WTC11 (cell line): ENCODE data around the gene VWA2. TPM values are rescaled to one million over a fixed set of nuclear protein-coding genes. Genes with fewer than 3 reads are reported as not detected.

Source experiments
- ATAC-seq: fragments of 200-7000 bp; cut with Tn5 transposase; 2 replicates; pipeline ENCODE4 v1.10.0; 2021; ENCODE audit warnings: mild to moderate bottlenecking, moderate library complexity
- CTCF ChIA-PET: fragments of 300-600 bp; sonication (Branson Sonifier 250); formaldehyde crosslinking; loops from one replicate; lab custom pipeline; 2021; ENCODE audit warnings: antibody characterized with exemption; lab: Charles Lee
- POLR2A ChIA-PET: fragments of 350-600 bp; sonication (Branson Sonifier 250); formaldehyde crosslinking; loops from one replicate; lab custom pipeline; 2021; ENCODE audit warnings: antibody characterized with exemption; lab: Charles Lee
- DNase-seq: peaks from one replicate; pipeline ENCODE4 v3.0.0; 2021; ENCODE audit warnings: low spot score
- H3K27ac Mint-ChIP-seq: 2 replicates; pipeline ENCODE4 v1.8.0; 2021; ENCODE audit warnings: mixed read lengths
- H3K27me3 Mint-ChIP-seq: 2 replicates; pipeline ENCODE4 v1.8.0; 2021; ENCODE audit warnings: low read depth, mild to moderate bottlenecking, moderate library complexity, mixed read lengths
- H3K36me3 Mint-ChIP-seq: 2 replicates; pipeline ENCODE4 v1.8.0; 2021; ENCODE audit warnings: mixed read lengths
- H3K4me1 Mint-ChIP-seq: 2 replicates; pipeline ENCODE4 v1.8.0; 2022; ENCODE audit warnings: mixed read lengths
- H3K4me3 Mint-ChIP-seq: 2 replicates; pipeline ENCODE4 v1.8.0; 2021; ENCODE audit warnings: mild to moderate bottlenecking, moderate library complexity, mixed read lengths
- H3K9me3 Mint-ChIP-seq: 2 replicates; pipeline ENCODE4 v1.8.0; 2021; ENCODE audit warnings: mixed read lengths
- E2F1 ChIP-seq: sonication (generic); formaldehyde crosslinking; IDR thresholded peaks from 2 replicates; pipeline ENCODE4 v1.8.0; 2022; ENCODE audit warnings: mild to moderate bottlenecking, missing genetic modification reagents
- E2F4 ChIP-seq: sonication (generic); formaldehyde crosslinking; IDR thresholded peaks from 2 replicates; pipeline ENCODE4 v1.8.1; 2022; ENCODE audit warnings: low read depth, mild to moderate bottlenecking, moderate library complexity, missing genetic modification reagents, borderline replicate concordance
- E2F5 ChIP-seq: sonication (generic); formaldehyde crosslinking; IDR thresholded peaks from 2 replicates; pipeline ENCODE4 v1.8.1; 2022; ENCODE audit warnings: mild to moderate bottlenecking, moderate library complexity, missing genetic modification reagents
- ELF4 ChIP-seq: sonication (generic); formaldehyde crosslinking; IDR thresholded peaks from 2 replicates; pipeline ENCODE4 v1.8.1; 2022; ENCODE audit warnings: low read depth, mild to moderate bottlenecking, moderate library complexity, missing genetic modification reagents
- FOXP4 ChIP-seq: sonication (generic); formaldehyde crosslinking; IDR thresholded peaks from 2 replicates; pipeline ENCODE4 v1.8.0; 2022; ENCODE audit warnings: mild to moderate bottlenecking, missing genetic modification reagents
- IRF1 ChIP-seq: sonication (generic); formaldehyde crosslinking; IDR thresholded peaks from 2 replicates; pipeline ENCODE4 v1.8.0; 2023; ENCODE audit warnings: missing genetic modification reagents
- JAZF1 ChIP-seq: fragments of 250-450 bp; sonication (Bioruptor Pico); IDR thresholded peaks from 2 replicates; pipeline ENCODE4 v1.9.0; 2021; ENCODE audit warnings: moderate library complexity, mild to moderate bottlenecking, inconsistent platforms
- NFE2L1 ChIP-seq: sonication (generic); formaldehyde crosslinking; IDR thresholded peaks from 2 replicates; pipeline ENCODE4 v1.8.1; 2023; ENCODE audit warnings: missing genetic modification reagents
- OVOL2 ChIP-seq: fragments of 250-450 bp; sonication (Bioruptor Pico); IDR thresholded peaks from 2 replicates; pipeline ENCODE4 v1.9.0; 2021; ENCODE audit warnings: mild to moderate bottlenecking, borderline replicate concordance
- SP1 ChIP-seq: sonication (generic); formaldehyde crosslinking; conservative IDR thresholded peaks from 2 replicates; pipeline ENCODE4 v1.8.1; 2022; ENCODE audit warnings: missing genetic modification reagents
- TEAD1 ChIP-seq: sonication (generic); formaldehyde crosslinking; IDR thresholded peaks from 2 replicates; pipeline ENCODE4 v1.8.0; 2022; ENCODE audit warnings: mild to moderate bottlenecking, missing genetic modification reagents
- USF2 ChIP-seq: sonication (generic); formaldehyde crosslinking; IDR thresholded peaks from 2 replicates; pipeline ENCODE4 v1.8.1; 2023; ENCODE audit warnings: mild to moderate bottlenecking, missing genetic modification reagents, moderate library complexity
- ZNF121 ChIP-seq: sonication (generic); formaldehyde crosslinking; IDR thresholded peaks from 2 replicates; pipeline ENCODE4 v1.8.0; 2023; ENCODE audit warnings: missing genetic modification reagents
- ZNF232 ChIP-seq: sonication (generic); formaldehyde crosslinking; IDR thresholded peaks from 2 replicates; pipeline ENCODE4 v1.8.0; 2022; ENCODE audit warnings: mild to moderate bottlenecking, missing genetic modification reagents
- ZNF281 ChIP-seq: sonication (generic); formaldehyde crosslinking; IDR thresholded peaks from 2 replicates; pipeline ENCODE4 v1.8.0; 2023; ENCODE audit warnings: mild to moderate bottlenecking, missing genetic modification reagents
- ZNF416 ChIP-seq: fragments of 250-450 bp; sonication (Bioruptor Pico); IDR thresholded peaks from 2 replicates; pipeline ENCODE4 v1.9.0; 2021; ENCODE audit warnings: mild to moderate bottlenecking, inconsistent platforms
- ZNF423 ChIP-seq: fragments of 250-450 bp; sonication (Bioruptor Pico); IDR thresholded peaks from 2 replicates; pipeline ENCODE4 v2.1.2; 2022; ENCODE audit warnings: mild to moderate bottlenecking, moderate library complexity
- ZNF512 ChIP-seq: sonication (generic); formaldehyde crosslinking; IDR thresholded peaks from 2 replicates; pipeline ENCODE4 v1.8.1; 2022; ENCODE audit warnings: missing genetic modification reagents, borderline replicate concordance
- ZNF671 ChIP-seq: fragments of 250-450 bp; sonication (Bioruptor Pico); IDR thresholded peaks from 2 replicates; pipeline ENCODE4 v1.8.0; 2021; ENCODE audit warnings: mild to moderate bottlenecking
- total RNA-seq: library from RNA; stranded (reverse); gene quantifications from 3 replicates; pipeline ENCODE4 v1.2.3, GENCODE V29; 2021

VWA2 gene
- total RNA-seq, 1 experiment from 2014 or later: 2.1 TPM

GRCh38 chr10:114283091-114283490 lies 44.0 kb downstream of the VWA2 start:
- CTCF ChIA-PET: no interaction called here
- ATAC-seq: no peak

GRCh38 chr10:114283535-114284234 lies 44.6 kb downstream of the VWA2 start:
- Mint-ChIP-seq H3K4me3 (no peak overlapping the region), H3K36me3 (no peaks in the 10 kb centered on the region), H3K27me3 (no peaks in the 10 kb centered on the region), H3K4me1 (no peaks in the 10 kb centered on the region), H3K9me3 (no peaks in the 10 kb centered on the region), H3K27ac (no peak overlapping the region)
- no peak for DNase-seq
- ChIA-PET POLR2A (no interaction called here), CTCF (interaction anchor here (1.5 kb wide), 1 partner anchor 20 kb away, joined by 9 read pairs; no protein-coding TSS in a partner anchor)
- ATAC-seq: no peak
- TF ChIP-seq USF2 (CRISPR knock-in tag) (no peak), ZNF232 (no peak), IRF1 (CRISPR knock-in tag) (no peak), E2F4 (CRISPR knock-in tag) (no peak), SP1 (CRISPR knock-in tag) (no peak), ZNF512 (CRISPR knock-in tag) (no peak), JAZF1 (no peak), OVOL2 (CRISPR knock-in tag) (no peak)

More at GRCh38 chr10:114283091-114283490, 44.0 kb downstream of the VWA2 start:
- no peak overlapping the region for H3K4me3 Mint-ChIP-seq
- POLR2A ChIA-PET: no interaction called here
- no peaks in the 10 kb centered on the region for H3K36me3 Mint-ChIP-seq
- TF ChIP-seq E2F5: no peak
- TF ChIP-seq NFE2L1 (CRISPR knock-in tag): no peak
- TF ChIP-seq FOXP4 (CRISPR knock-in tag): no peak
- TF ChIP-seq ZNF423 (CRISPR knock-in tag): no peak
- no peak for TF ChIP-seq ZNF281 (CRISPR knock-in tag)
- TF ChIP-seq SP1 (CRISPR knock-in tag): no peak
- TF ChIP-seq ZNF416 (CRISPR knock-in tag): no peak
- TF ChIP-seq ZNF671: no peak
- no peak for TF ChIP-seq ELF4
- TF ChIP-seq ZNF121: no peak
- no peak for TF ChIP-seq E2F1 (CRISPR knock-in tag)
- TF ChIP-seq TEAD1 (CRISPR knock-in tag): no peak
- no peaks in the 10 kb centered on the region for H3K4me1 Mint-ChIP-seq
- no peak overlapping the region for H3K27ac Mint-ChIP-seq
- no peak for DNase-seq
- H3K27me3 Mint-ChIP-seq: no peaks in the 10 kb centered on the region
- H3K9me3 Mint-ChIP-seq: no peaks in the 10 kb centered on the region
